Upper lobe of right lung (tissue), 1 donor: ENCODE data around the gene MAP3K9. TPM values are rescaled to one million over a fixed set of nuclear protein-coding genes. Genes with fewer than 3 reads are reported as not detected.
"Not testable (repeated sequence)": the region's sequence is repeated elsewhere in the genome, so short reads cannot be mapped to it uniquely, and the experiment has no call there.

Experiments
- ATAC-seq: fragments of 200-7000 bp; cut with Tn5 transposase; one replicate; pipeline ENCODE4 v1.9.1; 2020; ENCODE audit warnings: mild to moderate bottlenecking, moderate library complexity
- DNase-seq: peaks from one replicate; pipeline ENCODE4 v3.0.0-alpha.2; 2020
- H3K27ac ChIP-seq: fragments of 200-600 bp; one replicate; pipeline ENCODE4 v1.8.0; 2022
- H3K27me3 ChIP-seq: fragments of 200-600 bp; one replicate; pipeline ENCODE4 v1.8.0; 2022; ENCODE audit warnings: mild to moderate bottlenecking
- H3K36me3 ChIP-seq: fragments of 200-600 bp; one replicate; pipeline ENCODE4 v1.8.0; 2022
- H3K4me1 ChIP-seq: fragments of 200-600 bp; one replicate; pipeline ENCODE4 v1.8.0; 2022
- H3K4me3 ChIP-seq: fragments of 200-600 bp; one replicate; pipeline ENCODE4 v1.8.0; 2022; ENCODE audit warnings: mild to moderate bottlenecking
- H3K9me3 ChIP-seq: fragments of 200-600 bp; one replicate; pipeline ENCODE4 v1.8.0; 2022
- intact Hi-C: fragments of 100-400 bp; cut with DNase I; formaldehyde crosslinking; loops from one replicate; pipeline ENCODE4 v1.11.0; 2022
- long read RNA-seq: library from polyadenylated mRNA; unstranded; transcript quantifications from one replicate; pipeline ENCODE4 v2.0.0, GENCODE V29; 2021
- total RNA-seq: library from RNA; stranded (reverse); fragmentation: NEBNext Ultra II Directional; extraction: Animal tissue kit (Norgen Biotek cat#: 25700); gene quantifications from one replicate; pipeline ENCODE4 v1.2.1, GENCODE V29; 2021
- TF ChIP-seq, protein P1 (sequence below): fragments of 200-600 bp; IDR thresholded peaks from one replicate; pipeline ENCODE4 v1.8.0; 2022; ENCODE audit warnings: antibody characterized with exemption
- donor health status: DM: no; HTN: yes; CAD: no; lungs with severe emphysema.

The MAP3K9 gene
- 12.0 TPM for total RNA-seq
- long read RNA-seq, full-length matches to known transcripts, result 2 of 11 reads
- long read RNA-seq, partial matches to known transcripts, result 4 of 11 reads
- long read RNA-seq, other reads (novel, unspliced or antisense), result 5 of 11 reads

DNA sequence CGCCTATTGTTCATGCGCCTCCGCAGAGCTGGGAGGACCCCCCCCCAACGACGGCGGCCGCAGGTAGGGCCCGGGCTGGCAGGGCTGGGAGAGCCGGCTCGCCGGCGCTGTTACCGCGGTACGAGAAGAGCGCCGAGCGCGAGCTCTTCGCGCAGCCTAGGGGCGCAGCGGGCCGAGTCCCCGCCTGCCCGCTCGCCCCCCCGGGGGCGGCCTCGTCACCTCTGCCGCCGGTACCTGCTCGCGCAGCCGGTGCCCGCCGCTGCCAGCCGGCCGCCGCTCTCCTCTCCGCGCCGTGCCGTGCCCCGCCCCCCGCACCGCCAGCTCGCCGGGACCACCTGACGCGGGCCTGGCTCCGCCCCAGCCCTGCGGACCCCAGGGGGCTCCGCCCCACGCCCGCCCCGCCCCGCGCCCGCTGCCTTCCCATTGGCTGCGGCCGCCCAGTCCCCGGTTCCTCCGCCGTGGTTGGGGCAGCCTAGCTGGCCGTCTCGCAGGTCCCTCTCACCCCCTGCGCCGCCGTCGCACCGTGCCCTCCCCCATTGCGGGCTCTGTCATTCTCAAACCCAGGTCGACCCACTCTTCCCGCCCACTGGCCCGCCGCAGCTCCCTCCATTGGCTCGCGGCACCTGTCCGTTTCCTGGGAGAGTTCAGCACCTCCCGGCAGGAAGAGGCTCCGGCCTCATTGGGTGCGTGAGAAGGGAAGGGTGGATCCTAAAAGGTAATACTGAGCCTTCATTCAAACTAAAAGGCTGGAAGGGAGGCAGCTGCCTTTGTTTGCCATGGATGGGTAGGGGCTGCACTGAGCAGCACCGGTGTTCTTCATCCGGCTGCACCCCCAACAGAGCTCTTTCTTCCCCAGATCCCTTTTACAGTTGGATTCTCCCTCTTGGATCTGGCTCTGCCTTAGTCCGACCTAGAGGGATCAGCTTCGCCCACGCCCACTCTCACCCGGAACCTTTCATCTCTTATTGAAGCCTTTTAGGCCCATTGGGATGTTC is at the start of gene MAP3K9:
Gene MAP3K9 (minus strand): TSS at position 289 of the 995 bp plus-strand sequence. CDS start 342 bp downstream, outside the sequence.
- peak; percentile 98 for DNase-seq
- H3K27ac ChIP-seq, result peak within 1 kb of the TSS; percentile 73
- no peaks in the 10 kb centered on the region for H3K9me3 ChIP-seq
- H3K4me1 ChIP-seq, result peaks cover 16% of the 10 kb centered on the region
- peak; percentile 96 for ATAC-seq
- peaks cover 17% of the 10 kb centered on the region for H3K27me3 ChIP-seq
- H3K36me3 ChIP-seq, result no peaks in the 10 kb centered on the region
- H3K4me3 ChIP-seq, result peak within 1 kb of the TSS; percentile 64
- intact Hi-C loops, result loop anchor here (10.0 kb wide), 1 partner anchor 165 kb away; no protein-coding TSS in a partner anchor
- TF ChIP-seq, protein P1, sequence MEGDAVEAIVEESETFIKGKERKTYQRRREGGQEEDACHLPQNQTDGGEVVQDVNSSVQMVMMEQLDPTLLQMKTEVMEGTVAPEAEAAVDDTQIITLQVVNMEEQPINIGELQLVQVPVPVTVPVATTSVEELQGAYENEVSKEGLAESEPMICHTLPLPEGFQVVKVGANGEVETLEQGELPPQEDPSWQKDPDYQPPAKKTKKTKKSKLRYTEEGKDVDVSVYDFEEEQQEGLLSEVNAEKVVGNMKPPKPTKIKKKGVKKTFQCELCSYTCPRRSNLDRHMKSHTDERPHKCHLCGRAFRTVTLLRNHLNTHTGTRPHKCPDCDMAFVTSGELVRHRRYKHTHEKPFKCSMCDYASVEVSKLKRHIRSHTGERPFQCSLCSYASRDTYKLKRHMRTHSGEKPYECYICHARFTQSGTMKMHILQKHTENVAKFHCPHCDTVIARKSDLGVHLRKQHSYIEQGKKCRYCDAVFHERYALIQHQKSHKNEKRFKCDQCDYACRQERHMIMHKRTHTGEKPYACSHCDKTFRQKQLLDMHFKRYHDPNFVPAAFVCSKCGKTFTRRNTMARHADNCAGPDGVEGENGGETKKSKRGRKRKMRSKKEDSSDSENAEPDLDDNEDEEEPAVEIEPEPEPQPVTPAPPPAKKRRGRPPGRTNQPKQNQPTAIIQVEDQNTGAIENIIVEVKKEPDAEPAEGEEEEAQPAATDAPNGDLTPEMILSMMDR, result no peak

DNA sequence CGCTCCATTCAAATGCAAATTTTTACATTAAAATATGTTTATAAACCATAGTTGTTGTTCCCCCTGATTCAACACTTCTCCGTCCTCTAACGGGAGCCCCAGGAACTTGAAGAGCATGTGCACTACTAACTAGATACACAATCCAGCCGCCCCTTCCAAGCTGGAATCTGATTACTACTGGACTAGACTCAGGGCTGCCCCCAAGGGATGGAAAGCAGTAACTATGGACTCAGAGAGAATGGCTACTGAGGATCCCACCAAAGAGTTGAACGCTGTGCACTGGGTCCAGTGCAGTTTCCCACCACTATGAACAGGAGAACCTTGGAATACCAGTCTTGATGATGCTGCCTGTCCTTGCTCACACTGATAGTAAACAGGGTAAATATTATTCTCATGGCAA is 49.3 kb upstream of the MAP3K9 start:
- TF ChIP-seq, protein P1, result peak; percentile 7
- ATAC-seq, result peak; percentile 20

DNA sequence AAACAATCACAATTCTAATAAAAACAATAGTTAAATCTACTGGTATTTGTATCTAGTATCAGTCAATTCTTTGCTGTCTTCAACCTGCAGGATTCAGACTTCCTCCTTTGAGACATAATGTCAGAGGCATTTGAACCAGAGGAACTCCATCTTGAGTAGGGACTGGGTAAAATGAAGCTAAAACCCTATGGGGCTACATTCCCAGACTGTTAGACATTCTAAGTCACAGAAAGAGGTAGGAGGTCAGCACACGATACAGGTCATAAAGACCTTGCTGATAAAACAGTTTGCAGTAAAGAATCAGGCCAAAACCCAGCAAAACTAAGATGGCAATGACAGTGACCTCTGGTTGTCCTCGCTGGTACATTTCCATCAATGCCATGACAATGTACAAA is 48.2 kb upstream of the MAP3K9 start:
- H3K4me1 ChIP-seq, result no peaks in the 10 kb centered on the region
- H3K27me3 ChIP-seq, result no peaks in the 10 kb centered on the region
- TF ChIP-seq, protein P1, result no peak
- no peaks in the 10 kb centered on the region for H3K9me3 ChIP-seq
- DNase-seq, result no peak
- intact Hi-C loops, result no loop called here
- H3K4me3 ChIP-seq, result no peak overlapping the region
- no peaks in the 10 kb centered on the region for H3K36me3 ChIP-seq
- ATAC-seq, result no peak
- no peak overlapping the region for H3K27ac ChIP-seq

More for the DNA sequence above, 49.3 kb upstream of the MAP3K9 start:
- no peaks in the 10 kb centered on the region for H3K36me3 ChIP-seq
- no peak overlapping the region for H3K27ac ChIP-seq
- H3K27me3 ChIP-seq, result no peaks in the 10 kb centered on the region
- intact Hi-C loops, result no loop called here
- no peak for DNase-seq
- H3K9me3 ChIP-seq, result no peaks in the 10 kb centered on the region
- H3K4me3 ChIP-seq, result no peak overlapping the region
- no peaks in the 10 kb centered on the region for H3K4me1 ChIP-seq

DNA sequence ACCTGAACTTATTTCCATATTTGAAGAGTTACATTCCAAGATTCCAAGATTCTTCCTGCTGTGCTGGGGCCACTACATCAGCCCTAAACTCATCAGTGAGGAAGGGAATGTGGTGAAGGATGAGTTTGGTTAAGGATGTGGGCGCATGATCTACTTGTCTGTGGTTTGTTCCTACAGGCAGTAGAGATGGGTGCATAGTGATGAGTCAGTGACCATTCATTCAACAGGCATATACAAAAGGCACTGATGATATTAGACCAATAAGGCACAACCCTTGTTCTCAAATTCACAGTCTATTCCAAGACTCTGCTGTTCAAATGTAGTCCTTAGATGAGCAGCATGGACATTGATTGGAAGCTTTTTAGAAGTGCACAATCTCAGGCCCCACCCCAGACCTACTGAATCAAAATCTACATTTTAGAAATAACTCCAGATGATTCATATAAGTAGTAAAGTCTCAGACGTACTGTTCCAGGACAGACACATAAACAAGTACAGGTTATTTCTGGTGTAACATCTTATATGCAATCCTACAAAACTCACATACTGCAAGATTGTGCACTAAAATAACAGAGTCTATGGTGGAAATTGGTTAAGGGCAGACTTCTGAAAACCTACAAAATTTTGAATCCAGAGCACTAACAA is 47.7 kb upstream of the MAP3K9 start:
- intact Hi-C loops, result no loop called here
- Histone ChIP-seq H3K36me3 (no peaks in the 10 kb centered on the region), H3K4me3 (no peak overlapping the region), H3K27ac (no peak overlapping the region), H3K4me1 (no peaks in the 10 kb centered on the region), H3K27me3 (no peaks in the 10 kb centered on the region), H3K9me3 (no peaks in the 10 kb centered on the region)
- ATAC-seq (no peak), DNase-seq (no peak)
- TF ChIP-seq, protein P1, result no peak

DNA sequence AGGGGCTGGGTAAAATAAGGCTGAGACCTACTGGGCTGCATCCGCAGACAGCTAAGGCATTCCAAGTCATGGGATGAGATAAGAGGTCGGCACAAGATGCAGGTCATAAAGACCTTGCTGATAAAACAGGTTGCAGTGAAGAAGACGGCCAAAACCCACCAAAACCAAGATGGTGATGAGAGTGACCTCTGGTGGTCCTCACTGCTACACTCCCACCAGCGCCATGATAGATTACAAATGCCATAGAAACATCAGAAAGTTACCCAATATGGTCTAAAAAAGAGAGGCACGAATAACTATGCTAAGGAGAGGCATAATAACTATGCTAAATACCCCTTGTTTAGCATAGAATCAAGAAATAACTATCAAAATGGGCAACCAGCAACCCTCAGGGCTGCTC is 46.2 kb upstream of the MAP3K9 start:
- H3K36me3 ChIP-seq, result no peaks in the 10 kb centered on the region
- ATAC-seq (no peak), DNase-seq (no peak)
- H3K27ac ChIP-seq, result no peak overlapping the region
- H3K4me3 ChIP-seq, result no peak overlapping the region
- TF ChIP-seq, protein P1, result no peak
- no peaks in the 10 kb centered on the region for H3K4me1 ChIP-seq
- no peaks in the 10 kb centered on the region for H3K9me3 ChIP-seq
- intact Hi-C loops, result no loop called here
- no peaks in the 10 kb centered on the region for H3K27me3 ChIP-seq

DNA sequence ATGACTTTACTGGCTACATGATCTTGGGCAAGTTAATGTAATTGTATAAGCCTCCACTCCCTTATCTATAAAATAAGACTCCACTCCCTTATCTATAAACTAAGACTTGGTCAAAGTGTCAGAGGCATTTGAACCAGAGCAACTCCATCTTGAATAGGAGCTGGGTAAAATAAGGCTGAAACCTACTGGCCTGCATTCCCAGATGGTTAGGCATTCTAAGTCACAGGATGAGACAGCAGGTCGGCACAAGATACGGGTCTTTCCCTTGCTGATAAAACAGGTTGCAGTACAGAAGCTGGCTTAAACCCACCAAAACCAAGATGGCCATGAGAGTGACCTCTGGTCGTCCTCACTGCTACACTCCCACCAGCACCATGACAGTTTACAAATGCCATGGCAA is 44.3 kb upstream of the MAP3K9 start:
- H3K27me3 ChIP-seq, DNase-seq, H3K4me1 ChIP-seq, H3K27ac ChIP-seq, ATAC-seq, intact Hi-C loops, H3K9me3 ChIP-seq, H3K36me3 ChIP-seq, H3K4me3 ChIP-seq: not testable (repeated sequence)
